K562 (cell line): ENCODE results near the gene AKT1. TPM values are rescaled to one million over a fixed set of nuclear protein-coding genes. Genes with fewer than 3 reads are reported as not detected.
A peak's percentile ranks its signal among the peaks of the same experiment; 100 is the strongest.

Experiments used
- CC2D1A ChIP-seq: fragments of 450-650 bp; IDR thresholded peaks from 2 replicates; pipeline ENCODE4 v1.6.1; 2017; ENCODE audit warnings: mild to moderate bottlenecking
- DNMT1 ChIP-seq: fragments of 450-650 bp; IDR thresholded peaks from 2 replicates; pipeline ENCODE4 v1.6.1; 2016; ENCODE audit warnings: antibody characterized with exemption, mild to moderate bottlenecking
- ESRRA ChIP-seq: fragments of 450-650 bp; IDR thresholded peaks from 2 replicates; pipeline ENCODE4 v1.6.1; 2014; ENCODE audit warnings: low read depth, mild to moderate bottlenecking, moderate library complexity, borderline replicate concordance
- HMG20A ChIP-seq: fragments of 450-650 bp; formaldehyde crosslinking; conservative IDR thresholded peaks from 2 replicates; pipeline ENCODE4 v1.4.0; 2020; ENCODE audit warnings: mild to moderate bottlenecking, mixed read lengths
- HMG20B ChIP-seq: fragments of 250-450 bp; sonication (Bioruptor Pico); IDR thresholded peaks from 2 replicates; pipeline ENCODE4 v1.5.0; 2021; ENCODE audit warnings: mild to moderate bottlenecking
- NONO ChIP-seq, 2 experiments: fragments of 200-400 bp in 1 of 2; fragments of 450-650 bp in 1 of 2; formaldehyde crosslinking in 1 of 2; IDR thresholded peaks; 2 replicates each; pipeline ENCODE4 v1.6.1; 2017; ENCODE audit warnings: low read depth in 2 of 2, mild to moderate bottlenecking in 2 of 2, moderate library complexity in 2 of 2, low read length in 1 of 2
- PHF8 ChIP-seq: fragments of 200-600 bp; sonication (generic); IDR thresholded peaks from 2 replicates; pipeline ENCODE4 v1.6.1; 2012; ENCODE audit warnings: mixed run types, mild to moderate bottlenecking, inconsistent platforms, low read length, moderate library complexity, borderline replicate concordance
- POLR2A ChIP-seq: fragments of 450-650 bp; conservative IDR thresholded peaks from 2 replicates; pipeline ENCODE4 v1.6.1; 2016
- ZBED1 ChIP-seq: IDR thresholded peaks from 2 replicates; pipeline ENCODE4 v1.6.1; 2014
- ZNF408 ChIP-seq: fragments of 250-450 bp; sonication (Bioruptor Pico); IDR thresholded peaks from 2 replicates; pipeline ENCODE4 v1.4.0; 2020; ENCODE audit warnings: low read depth, mild to moderate bottlenecking, moderate library complexity
- ZNF707 ChIP-seq: fragments of 250-450 bp; sonication (Bioruptor Pico); conservative IDR thresholded peaks from 2 replicates; pipeline ENCODE4 v1.8.0; 2022; ENCODE audit warnings: inconsistent platforms, mild to moderate bottlenecking, moderate library complexity
- polyA plus RNA-seq, 8 experiments: library from polyadenylated mRNA; depleted of rRNA in 4 of 8; stranded (reverse) in 5 of 8; unstranded in 3 of 8; fragments of >200 nt; fragmentation: Nextera tagmentation in 2 of 8; fragmentation: Illumina TruSeq in 1 of 8; extraction: Ambion mirVana in 2 of 8; extraction: Trizol in 1 of 8; gene quantifications; 2 replicates each; pipeline versions ENCODE4 v1.2.1 to v1.2.3, GENCODE V29; 2011 to 2014; ENCODE audit warnings: inconsistent platforms in 1 of 8, missing spikeins in 1 of 8
- total RNA-seq, 7 experiments: library from RNA; depleted of rRNA in 6 of 7; stranded (reverse); fragments of >200 nt in 6 of 7; fragmentation: Illumina TruSeq in 2 of 7; extraction: Trizol in 2 of 7; gene quantifications; 2 replicates each; pipeline versions ENCODE4 v1.2.1 to v1.2.3, GENCODE V29; 2011 to 2021; ENCODE audit warnings: low replicate concordance in 1 of 7
- TF ChIP-seq, protein P1 (sequence below): fragments of 200-600 bp; sonication (generic); IDR thresholded peaks from one replicate; pipeline ENCODE4 v1.6.1; 2012; ENCODE audit warnings: mild to moderate bottlenecking, low read depth, low read length, inconsistent platforms
- TF ChIP-seq, protein P2 (sequence below): fragments of 450-650 bp; IDR thresholded peaks from 2 replicates; pipeline ENCODE4 v1.6.1; 2016; ENCODE audit warnings: missing biosample characterization, missing genetic modification characterization
- TF ChIP-seq, protein P3 (sequence below): fragments of 250-450 bp; sonication (Bioruptor Pico); IDR thresholded peaks from 2 replicates; pipeline ENCODE4 v1.8.0; 2022; ENCODE audit warnings: inconsistent platforms

The AKT1 gene
- total and polyA plus RNA-seq, 9 of the 15 experiments (the other 6 are each of a cell fraction or from before 2014, with no cell fraction given): 0.49 to 132 (median 75.1) TPM

DNA sequence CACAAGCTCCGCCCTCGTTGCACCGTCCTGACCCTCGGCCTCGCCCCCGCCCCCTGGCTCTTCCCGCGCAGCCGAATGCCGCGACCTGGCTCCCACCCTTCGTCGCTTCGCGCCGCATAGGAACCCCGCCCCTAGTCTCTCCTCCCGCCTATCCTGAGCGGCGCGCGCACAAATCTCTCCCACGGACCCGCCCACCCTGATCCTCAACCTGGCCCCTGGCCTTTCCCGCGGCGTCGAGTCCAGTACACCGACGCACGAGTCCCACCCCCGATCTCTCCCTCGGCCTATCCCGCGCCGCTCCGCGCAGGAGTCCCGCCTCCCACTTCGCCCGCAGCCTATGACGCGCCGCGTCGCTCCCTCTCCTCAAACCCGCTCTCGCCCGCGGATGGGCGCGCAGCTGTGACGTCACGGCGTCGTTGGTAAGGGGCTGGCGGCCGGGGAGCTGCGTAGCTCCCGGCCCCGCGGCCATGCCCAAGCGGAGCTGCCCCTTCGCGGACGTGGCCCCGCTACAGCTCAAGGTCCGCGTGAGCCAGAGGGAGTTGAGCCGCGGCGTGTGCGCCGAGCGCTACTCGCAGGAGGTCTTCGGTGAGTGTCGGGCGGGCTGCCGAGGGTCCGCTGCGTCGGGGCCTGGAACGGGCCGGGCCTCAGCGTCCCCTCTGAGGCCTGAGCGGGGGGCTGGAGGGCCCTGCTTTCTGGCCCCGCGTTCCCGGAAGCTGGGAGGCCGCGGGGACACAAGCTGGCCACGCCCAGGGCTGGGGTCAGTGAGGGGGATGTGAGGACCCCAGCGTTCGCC is 42.6 kb downstream of the AKT1 start, which contains the start of gene SIVA1 (continued):
- TF ChIP-seq, protein P1, sequence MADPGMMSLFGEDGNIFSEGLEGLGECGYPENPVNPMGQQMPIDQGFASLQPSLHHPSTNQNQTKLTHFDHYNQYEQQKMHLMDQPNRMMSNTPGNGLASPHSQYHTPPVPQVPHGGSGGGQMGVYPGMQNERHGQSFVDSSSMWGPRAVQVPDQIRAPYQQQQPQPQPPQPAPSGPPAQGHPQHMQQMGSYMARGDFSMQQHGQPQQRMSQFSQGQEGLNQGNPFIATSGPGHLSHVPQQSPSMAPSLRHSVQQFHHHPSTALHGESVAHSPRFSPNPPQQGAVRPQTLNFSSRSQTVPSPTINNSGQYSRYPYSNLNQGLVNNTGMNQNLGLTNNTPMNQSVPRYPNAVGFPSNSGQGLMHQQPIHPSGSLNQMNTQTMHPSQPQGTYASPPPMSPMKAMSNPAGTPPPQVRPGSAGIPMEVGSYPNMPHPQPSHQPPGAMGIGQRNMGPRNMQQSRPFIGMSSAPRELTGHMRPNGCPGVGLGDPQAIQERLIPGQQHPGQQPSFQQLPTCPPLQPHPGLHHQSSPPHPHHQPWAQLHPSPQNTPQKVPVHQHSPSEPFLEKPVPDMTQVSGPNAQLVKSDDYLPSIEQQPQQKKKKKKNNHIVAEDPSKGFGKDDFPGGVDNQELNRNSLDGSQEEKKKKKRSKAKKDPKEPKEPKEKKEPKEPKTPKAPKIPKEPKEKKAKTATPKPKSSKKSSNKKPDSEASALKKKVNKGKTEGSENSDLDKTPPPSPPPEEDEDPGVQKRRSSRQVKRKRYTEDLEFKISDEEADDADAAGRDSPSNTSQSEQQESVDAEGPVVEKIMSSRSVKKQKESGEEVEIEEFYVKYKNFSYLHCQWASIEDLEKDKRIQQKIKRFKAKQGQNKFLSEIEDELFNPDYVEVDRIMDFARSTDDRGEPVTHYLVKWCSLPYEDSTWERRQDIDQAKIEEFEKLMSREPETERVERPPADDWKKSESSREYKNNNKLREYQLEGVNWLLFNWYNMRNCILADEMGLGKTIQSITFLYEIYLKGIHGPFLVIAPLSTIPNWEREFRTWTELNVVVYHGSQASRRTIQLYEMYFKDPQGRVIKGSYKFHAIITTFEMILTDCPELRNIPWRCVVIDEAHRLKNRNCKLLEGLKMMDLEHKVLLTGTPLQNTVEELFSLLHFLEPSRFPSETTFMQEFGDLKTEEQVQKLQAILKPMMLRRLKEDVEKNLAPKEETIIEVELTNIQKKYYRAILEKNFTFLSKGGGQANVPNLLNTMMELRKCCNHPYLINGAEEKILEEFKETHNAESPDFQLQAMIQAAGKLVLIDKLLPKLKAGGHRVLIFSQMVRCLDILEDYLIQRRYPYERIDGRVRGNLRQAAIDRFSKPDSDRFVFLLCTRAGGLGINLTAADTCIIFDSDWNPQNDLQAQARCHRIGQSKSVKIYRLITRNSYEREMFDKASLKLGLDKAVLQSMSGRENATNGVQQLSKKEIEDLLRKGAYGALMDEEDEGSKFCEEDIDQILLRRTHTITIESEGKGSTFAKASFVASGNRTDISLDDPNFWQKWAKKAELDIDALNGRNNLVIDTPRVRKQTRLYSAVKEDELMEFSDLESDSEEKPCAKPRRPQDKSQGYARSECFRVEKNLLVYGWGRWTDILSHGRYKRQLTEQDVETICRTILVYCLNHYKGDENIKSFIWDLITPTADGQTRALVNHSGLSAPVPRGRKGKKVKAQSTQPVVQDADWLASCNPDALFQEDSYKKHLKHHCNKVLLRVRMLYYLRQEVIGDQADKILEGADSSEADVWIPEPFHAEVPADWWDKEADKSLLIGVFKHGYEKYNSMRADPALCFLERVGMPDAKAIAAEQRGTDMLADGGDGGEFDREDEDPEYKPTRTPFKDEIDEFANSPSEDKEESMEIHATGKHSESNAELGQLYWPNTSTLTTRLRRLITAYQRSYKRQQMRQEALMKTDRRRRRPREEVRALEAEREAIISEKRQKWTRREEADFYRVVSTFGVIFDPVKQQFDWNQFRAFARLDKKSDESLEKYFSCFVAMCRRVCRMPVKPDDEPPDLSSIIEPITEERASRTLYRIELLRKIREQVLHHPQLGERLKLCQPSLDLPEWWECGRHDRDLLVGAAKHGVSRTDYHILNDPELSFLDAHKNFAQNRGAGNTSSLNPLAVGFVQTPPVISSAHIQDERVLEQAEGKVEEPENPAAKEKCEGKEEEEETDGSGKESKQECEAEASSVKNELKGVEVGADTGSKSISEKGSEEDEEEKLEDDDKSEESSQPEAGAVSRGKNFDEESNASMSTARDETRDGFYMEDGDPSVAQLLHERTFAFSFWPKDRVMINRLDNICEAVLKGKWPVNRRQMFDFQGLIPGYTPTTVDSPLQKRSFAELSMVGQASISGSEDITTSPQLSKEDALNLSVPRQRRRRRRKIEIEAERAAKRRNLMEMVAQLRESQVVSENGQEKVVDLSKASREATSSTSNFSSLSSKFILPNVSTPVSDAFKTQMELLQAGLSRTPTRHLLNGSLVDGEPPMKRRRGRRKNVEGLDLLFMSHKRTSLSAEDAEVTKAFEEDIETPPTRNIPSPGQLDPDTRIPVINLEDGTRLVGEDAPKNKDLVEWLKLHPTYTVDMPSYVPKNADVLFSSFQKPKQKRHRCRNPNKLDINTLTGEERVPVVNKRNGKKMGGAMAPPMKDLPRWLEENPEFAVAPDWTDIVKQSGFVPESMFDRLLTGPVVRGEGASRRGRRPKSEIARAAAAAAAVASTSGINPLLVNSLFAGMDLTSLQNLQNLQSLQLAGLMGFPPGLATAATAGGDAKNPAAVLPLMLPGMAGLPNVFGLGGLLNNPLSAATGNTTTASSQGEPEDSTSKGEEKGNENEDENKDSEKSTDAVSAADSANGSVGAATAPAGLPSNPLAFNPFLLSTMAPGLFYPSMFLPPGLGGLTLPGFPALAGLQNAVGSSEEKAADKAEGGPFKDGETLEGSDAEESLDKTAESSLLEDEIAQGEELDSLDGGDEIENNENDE: no peak
- peak; percentile 61 for TF ChIP-seq POLR2A
- no peak for TF ChIP-seq HMG20A (CRISPR knock-in tag)
- TF ChIP-seq, protein P2, sequence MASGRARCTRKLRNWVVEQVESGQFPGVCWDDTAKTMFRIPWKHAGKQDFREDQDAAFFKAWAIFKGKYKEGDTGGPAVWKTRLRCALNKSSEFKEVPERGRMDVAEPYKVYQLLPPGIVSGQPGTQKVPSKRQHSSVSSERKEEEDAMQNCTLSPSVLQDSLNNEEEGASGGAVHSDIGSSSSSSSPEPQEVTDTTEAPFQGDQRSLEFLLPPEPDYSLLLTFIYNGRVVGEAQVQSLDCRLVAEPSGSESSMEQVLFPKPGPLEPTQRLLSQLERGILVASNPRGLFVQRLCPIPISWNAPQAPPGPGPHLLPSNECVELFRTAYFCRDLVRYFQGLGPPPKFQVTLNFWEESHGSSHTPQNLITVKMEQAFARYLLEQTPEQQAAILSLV: no peak
- TF ChIP-seq HMG20B: no peak
- TF ChIP-seq NONO (IDR thresholded peaks at IDR 0.05; ENCODE audit: low read depth in 2 of 2, low read length in 1 of 2): peak in 1 of 2 experiments; percentile 66; a peak in 1 of 4 replicates
- TF ChIP-seq PHF8: peak; percentile 90; the same call in 1 of the 2 replicates
- TF ChIP-seq ZNF408 (CRISPR knock-in tag): no peak
- peak; percentile 39; the same call in 1 of the 2 replicates for TF ChIP-seq ESRRA
- no peak for TF ChIP-seq ZBED1
- TF ChIP-seq, protein P3, sequence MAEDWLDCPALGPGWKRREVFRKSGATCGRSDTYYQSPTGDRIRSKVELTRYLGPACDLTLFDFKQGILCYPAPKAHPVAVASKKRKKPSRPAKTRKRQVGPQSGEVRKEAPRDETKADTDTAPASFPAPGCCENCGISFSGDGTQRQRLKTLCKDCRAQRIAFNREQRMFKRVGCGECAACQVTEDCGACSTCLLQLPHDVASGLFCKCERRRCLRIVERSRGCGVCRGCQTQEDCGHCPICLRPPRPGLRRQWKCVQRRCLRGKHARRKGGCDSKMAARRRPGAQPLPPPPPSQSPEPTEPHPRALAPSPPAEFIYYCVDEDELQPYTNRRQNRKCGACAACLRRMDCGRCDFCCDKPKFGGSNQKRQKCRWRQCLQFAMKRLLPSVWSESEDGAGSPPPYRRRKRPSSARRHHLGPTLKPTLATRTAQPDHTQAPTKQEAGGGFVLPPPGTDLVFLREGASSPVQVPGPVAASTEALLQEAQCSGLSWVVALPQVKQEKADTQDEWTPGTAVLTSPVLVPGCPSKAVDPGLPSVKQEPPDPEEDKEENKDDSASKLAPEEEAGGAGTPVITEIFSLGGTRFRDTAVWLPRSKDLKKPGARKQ (CRISPR knock-in tag): no peak
- no peak for TF ChIP-seq ZNF707
- TF ChIP-seq DNMT1: no peak
- TF ChIP-seq CC2D1A: no peak
